ENCODE results near the gene CAMSAP2. TPM values are rescaled to one million over a fixed set of nuclear protein-coding genes. Genes with fewer than 3 reads are reported as not detected.

CAMSAP2 gene
- total RNA-seq, 1 experiment from 2014 or later, result 28.6 TPM

- CTCF ChIA-PET, result no interaction called here
- H3K36me3 ChIP-seq (ENCODE audit: low read depth, low read length), result peaks cover 72% of the 10 kb centered on the region
- BruUV-seq (replicated peaks), result no TSS peak
- H2AFZ ChIP-seq (ENCODE audit: low read length), result no peak overlapping the region
- no peaks in the 10 kb centered on the region for H3K27me3 ChIP-seq (ENCODE audit: low read length)
- intact Hi-C loops (cut with micrococcal nuclease), result no loop called here
- no peaks in the 10 kb centered on the region for H3K9me2 ChIP-seq (replicated peaks; ENCODE audit: low read length)
- no peak overlapping the region for H3K9ac ChIP-seq (ENCODE audit: low read length)
- H3F3A ChIP-seq (ENCODE audit: low read length, unreplicated experiment), result no peaks in the 10 kb centered on the region
- H3K27ac ChIP-seq (ENCODE audit: low read length), result no peak overlapping the region
- peaks cover 11% of the 10 kb centered on the region for H4K20me1 ChIP-seq (ENCODE audit: low read length)
- DNase-seq (no peak), ATAC-seq (no peak)
- H3K79me2 ChIP-seq (ENCODE audit: low read length), result peaks cover 23% of the 10 kb centered on the region
- peaks cover 28% of the 10 kb centered on the region for H3K4me1 ChIP-seq (ENCODE audit: insufficient read depth, low read length)
- H3K4me3 ChIP-seq (ENCODE audit: low read length), result no peak overlapping the region
- no peak overlapping the region for H3K4me2 ChIP-seq (ENCODE audit: low read length)
- TF ChIP-seq EZH2 (IDR thresholded peaks at IDR 0.05; ENCODE audit: low read length, unreplicated experiment) (no peak), EZH2phosphoT487 (IDR thresholded peaks at IDR 0.05; ENCODE audit: borderline replicate concordance, low read length) (no peak)
- TF ChIP-seq, protein P1, sequence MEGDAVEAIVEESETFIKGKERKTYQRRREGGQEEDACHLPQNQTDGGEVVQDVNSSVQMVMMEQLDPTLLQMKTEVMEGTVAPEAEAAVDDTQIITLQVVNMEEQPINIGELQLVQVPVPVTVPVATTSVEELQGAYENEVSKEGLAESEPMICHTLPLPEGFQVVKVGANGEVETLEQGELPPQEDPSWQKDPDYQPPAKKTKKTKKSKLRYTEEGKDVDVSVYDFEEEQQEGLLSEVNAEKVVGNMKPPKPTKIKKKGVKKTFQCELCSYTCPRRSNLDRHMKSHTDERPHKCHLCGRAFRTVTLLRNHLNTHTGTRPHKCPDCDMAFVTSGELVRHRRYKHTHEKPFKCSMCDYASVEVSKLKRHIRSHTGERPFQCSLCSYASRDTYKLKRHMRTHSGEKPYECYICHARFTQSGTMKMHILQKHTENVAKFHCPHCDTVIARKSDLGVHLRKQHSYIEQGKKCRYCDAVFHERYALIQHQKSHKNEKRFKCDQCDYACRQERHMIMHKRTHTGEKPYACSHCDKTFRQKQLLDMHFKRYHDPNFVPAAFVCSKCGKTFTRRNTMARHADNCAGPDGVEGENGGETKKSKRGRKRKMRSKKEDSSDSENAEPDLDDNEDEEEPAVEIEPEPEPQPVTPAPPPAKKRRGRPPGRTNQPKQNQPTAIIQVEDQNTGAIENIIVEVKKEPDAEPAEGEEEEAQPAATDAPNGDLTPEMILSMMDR (conservative IDR thresholded peaks at IDR 0.05; ENCODE audit: low read depth, low read length), result no peak
- POLR2A ChIA-PET (ENCODE audit: unreplicated experiment), result no interaction called here
- H3K9me3 ChIP-seq (ENCODE audit: low read length), result no peaks in the 10 kb centered on the region
Measured at GRCh38 chr1:200901796-200902444, 163.2 kb downstream of the CAMSAP2 start.

DNA sequence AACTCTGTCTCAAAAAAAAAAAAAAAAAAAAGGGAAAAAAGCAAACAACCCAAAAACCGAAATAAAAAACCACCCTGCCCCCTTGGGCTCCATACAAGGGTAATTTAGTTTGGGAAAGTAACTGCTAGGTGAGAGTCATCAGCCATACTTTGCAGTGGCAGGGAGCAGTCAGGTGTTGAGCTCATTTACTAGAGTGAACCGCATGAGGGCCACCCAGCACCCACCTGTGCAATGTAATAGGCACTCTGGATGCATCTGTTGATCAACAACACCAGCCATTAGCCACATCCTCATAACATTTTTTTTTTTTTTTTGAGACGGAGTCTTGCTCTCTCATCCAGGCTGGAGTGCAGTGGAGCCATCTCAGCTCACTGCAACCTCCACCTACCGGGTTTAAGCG, 165.1 kb downstream of the CAMSAP2 start:
- H3K36me3 ChIP-seq (ENCODE audit: low read depth, low read length), result peaks cover 81% of the 10 kb centered on the region
- TF ChIP-seq, protein P1 (conservative IDR thresholded peaks at IDR 0.05; ENCODE audit: low read depth, low read length), result no peak
- TF ChIP-seq EZH2phosphoT487 (IDR thresholded peaks at IDR 0.05; ENCODE audit: borderline replicate concordance, low read length), result no peak
- TF ChIP-seq EZH2 (IDR thresholded peaks at IDR 0.05; ENCODE audit: low read length, unreplicated experiment), result no peak
- H3K27me3 ChIP-seq (ENCODE audit: low read length), result no peaks in the 10 kb centered on the region
- H3K79me2 ChIP-seq (ENCODE audit: low read length), result peaks cover 4% of the 10 kb centered on the region; the same call in 1 of the 2 replicates
- DNase-seq, result no peak
- POLR2A ChIA-PET (ENCODE audit: unreplicated experiment), result interaction anchor here (0.7 kb wide), 1 partner anchor 10 kb away, joined by 5 read pairs; no protein-coding TSS in a partner anchor
- BruUV-seq (replicated peaks), result no TSS peak
- H3K4me2 ChIP-seq (ENCODE audit: low read length), result no peak overlapping the region
- peaks cover 18% of the 10 kb centered on the region for H3K4me1 ChIP-seq (ENCODE audit: insufficient read depth, low read length)
- no peaks in the 10 kb centered on the region for H3K9me3 ChIP-seq (ENCODE audit: low read length)
- ATAC-seq, result no peak
- no peak overlapping the region for H2AFZ ChIP-seq (ENCODE audit: low read length)
- CTCF ChIA-PET, result no interaction called here
- H3K27ac ChIP-seq (ENCODE audit: low read length), result no peak overlapping the region
- no peaks in the 10 kb centered on the region for H3K9me2 ChIP-seq (replicated peaks; ENCODE audit: low read length)
- H3K9ac ChIP-seq (ENCODE audit: low read length), result no peak overlapping the region
- no peaks in the 10 kb centered on the region for H3F3A ChIP-seq (ENCODE audit: low read length, unreplicated experiment)
- H4K20me1 ChIP-seq (ENCODE audit: low read length), result no peaks in the 10 kb centered on the region
- no peak overlapping the region for H3K4me3 ChIP-seq (ENCODE audit: low read length)
- intact Hi-C loops (cut with micrococcal nuclease), result no loop called here

- Histone ChIP-seq H3K36me3 (ENCODE audit: low read depth, low read length) (peaks cover 81% of the 10 kb centered on the region), H3K4me1 (ENCODE audit: insufficient read depth, low read length) (peaks cover 18% of the 10 kb centered on the region), H3K9me3 (ENCODE audit: low read length) (no peaks in the 10 kb centered on the region), H3F3A (ENCODE audit: low read length, unreplicated experiment) (no peaks in the 10 kb centered on the region), H3K4me3 (ENCODE audit: low read length) (no peak overlapping the region), H4K20me1 (ENCODE audit: low read length) (no peaks in the 10 kb centered on the region), H3K27me3 (ENCODE audit: low read length) (no peaks in the 10 kb centered on the region), H3K79me2 (ENCODE audit: low read length) (no peaks in the 10 kb centered on the region), H3K9ac (ENCODE audit: low read length) (no peak overlapping the region), H3K9me2 (replicated peaks; ENCODE audit: low read length) (no peaks in the 10 kb centered on the region), H3K4me2 (ENCODE audit: low read length) (no peak overlapping the region), H2AFZ (ENCODE audit: low read length) (no peak overlapping the region), H3K27ac (ENCODE audit: low read length) (no peak overlapping the region)
- no TSS peak for BruUV-seq (replicated peaks)
- ChIA-PET POLR2A (ENCODE audit: unreplicated experiment) (no interaction called here), CTCF (interaction anchor here (0.9 kb wide), 1 partner anchor 67 kb away, joined by 3 read pairs; no protein-coding TSS in a partner anchor)
- no peak for TF ChIP-seq EZH2 (IDR thresholded peaks at IDR 0.05; ENCODE audit: low read length, unreplicated experiment)
- TF ChIP-seq, protein P1 (conservative IDR thresholded peaks at IDR 0.05; ENCODE audit: low read depth, low read length), result no peak
- no peak for TF ChIP-seq EZH2phosphoT487 (IDR thresholded peaks at IDR 0.05; ENCODE audit: borderline replicate concordance, low read length)
- intact Hi-C loops (cut with micrococcal nuclease), result no loop called here
- ATAC-seq (no peak), DNase-seq (no peak)
Measured at GRCh38 chr1:200904772-200905171, 166.1 kb downstream of the CAMSAP2 start.
